Neural progenitor cell (in vitro differentiated cells): Measurements from ENCODE around the gene CLIC5. TPM values are rescaled to one million over a fixed set of nuclear protein-coding genes. Genes with fewer than 3 reads are reported as not detected.

Experiments
- DNase-seq: peaks from one replicate; pipeline ENCODE4 v3.0.0-alpha.2; 2016; ENCODE audit warnings: low spot score
- H2AFZ ChIP-seq: fragments of 200-600 bp; sonication (generic); replicated peaks from 2 replicates; pipeline ENCODE4 v1.6.1; 2016; ENCODE audit warnings: antibody characterized with exemption
- H3F3A ChIP-seq: fragments of 200-600 bp; sonication (generic); 2 replicates; pipeline ENCODE4 v1.6.1; 2016; ENCODE audit warnings: antibody characterized with exemption, low read depth
- H3K27ac ChIP-seq: fragments of 200-600 bp; sonication (generic); 2 replicates; pipeline ENCODE4 v1.5.1; 2016; ENCODE audit warnings: mild to moderate bottlenecking
- H3K27me3 ChIP-seq: fragments of 200-600 bp; sonication (generic); 2 replicates; pipeline ENCODE4 v1.6.1; 2016; ENCODE audit warnings: mild to moderate bottlenecking, moderate library complexity
- H3K36me3 ChIP-seq: fragments of 200-600 bp; sonication (generic); 2 replicates; pipeline ENCODE4 v1.5.1; 2016
- H3K4me1 ChIP-seq: fragments of 200-600 bp; sonication (generic); 2 replicates; pipeline ENCODE4 v1.6.1; 2016; ENCODE audit warnings: mixed run types
- H3K4me2 ChIP-seq: fragments of 200-600 bp; sonication (generic); 2 replicates; pipeline ENCODE4 v1.6.1; 2016
- H3K4me3 ChIP-seq: fragments of 200-600 bp; sonication (generic); 2 replicates; pipeline ENCODE4 v1.5.1; 2016
- H3K79me2 ChIP-seq: fragments of 200-600 bp; sonication (generic); 2 replicates; pipeline ENCODE4 v1.6.1; 2016; ENCODE audit warnings: low read depth
- H3K9ac ChIP-seq: fragments of 200-600 bp; sonication (generic); 2 replicates; pipeline ENCODE4 v1.6.1; 2016
- H3K9me3 ChIP-seq: fragments of 200-600 bp; sonication (generic); 2 replicates; pipeline ENCODE4 v1.5.1; 2016; ENCODE audit warnings: low read depth
- H4K20me1 ChIP-seq: fragments of 200-600 bp; sonication (generic); 2 replicates; pipeline ENCODE4 v1.6.1; 2016; ENCODE audit warnings: low read depth
- H3K27ac Mint-ChIP-seq: 3 replicates; pipeline ENCODE4 v1.8.0; 2021; ENCODE audit warnings: mixed read lengths
- H3K27me3 Mint-ChIP-seq: 2 replicates; pipeline ENCODE4 v1.8.0; 2022; ENCODE audit warnings: low read depth, mild to moderate bottlenecking, inconsistent platforms, moderate library complexity, mixed read lengths; ENCODE audit not compliant: insufficient read depth
- H3K36me3 Mint-ChIP-seq: 3 replicates; pipeline ENCODE4 v1.8.0; 2021; ENCODE audit warnings: mixed read lengths
- H3K4me1 Mint-ChIP-seq: 3 replicates; pipeline ENCODE4 v1.8.0; 2021; ENCODE audit warnings: mixed read lengths
- H3K4me3 Mint-ChIP-seq: 3 replicates; pipeline ENCODE4 v1.8.0; 2021; ENCODE audit warnings: mild to moderate bottlenecking, moderate library complexity, mixed read lengths
- H3K9me3 Mint-ChIP-seq: 3 replicates; pipeline ENCODE4 v1.8.0; 2020; ENCODE audit warnings: mixed read lengths
- EZH2 ChIP-seq: fragments of 200-600 bp; sonication (generic); IDR thresholded peaks from 2 replicates; pipeline ENCODE4 v1.6.1; 2017; ENCODE audit warnings: antibody characterized with exemption, mild to moderate bottlenecking, moderate library complexity
- EZH2phosphoT487 ChIP-seq: fragments of 200-600 bp; sonication (generic); IDR thresholded peaks from 2 replicates; pipeline ENCODE4 v1.6.1; 2017; ENCODE audit warnings: antibody characterized with exemption
- total RNA-seq: library from RNA; depleted of rRNA; stranded (reverse); fragments of >200 nt; gene quantifications from 2 replicates; pipeline ENCODE4 v1.2.3, GENCODE V29; 2015; ENCODE audit warnings: low replicate concordance
- TF ChIP-seq, protein P1 (sequence below): fragments of 200-600 bp; sonication (generic); IDR thresholded peaks from 2 replicates; pipeline ENCODE4 v1.5.1; 2017; ENCODE audit warnings: antibody characterized with exemption, mild to moderate bottlenecking

The CLIC5 gene
- total RNA-seq, 1 donor from 2014 or later, result not detected

DNA sequence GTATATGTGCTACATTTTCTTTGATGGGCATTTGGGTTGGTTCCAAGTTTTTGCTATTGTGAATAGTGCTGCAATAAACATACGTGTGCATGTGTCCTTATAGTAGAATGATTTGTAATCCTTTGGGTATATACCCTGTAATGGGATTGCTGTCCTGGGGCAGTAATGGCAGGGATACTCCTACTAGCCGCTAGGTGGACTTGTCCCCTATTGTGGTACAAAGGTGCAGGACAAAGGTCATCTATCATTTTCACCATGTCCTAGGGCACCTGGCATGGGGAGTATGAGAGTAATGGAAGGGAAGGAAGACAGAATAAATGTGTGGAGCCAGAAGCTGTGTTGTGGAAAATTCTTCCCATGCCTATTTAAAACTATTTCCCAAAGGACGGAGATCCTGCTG lies 174.6 kb downstream of the CLIC5 start:
- Mint-ChIP-seq H3K4me1 (peaks cover 4% of the 10 kb centered on the region), H3K36me3 (no peaks in the 10 kb centered on the region), H3K4me3 (no peak overlapping the region), H3K27ac (no peak overlapping the region), H3K9me3 (no peaks in the 10 kb centered on the region), H3K27me3 (peaks cover 7% of the 10 kb centered on the region)
- H4K20me1 ChIP-seq, result no peaks in the 10 kb centered on the region
- H2AFZ ChIP-seq, result no peak overlapping the region
- H3K4me2 ChIP-seq, result no peak overlapping the region
- H3K9ac ChIP-seq, result no peak overlapping the region
- no peak overlapping the region for H3K27ac ChIP-seq
- no peaks in the 10 kb centered on the region for H3F3A ChIP-seq
- no peak for DNase-seq
- TF ChIP-seq EZH2phosphoT487 (no peak), EZH2 (no peak)
- TF ChIP-seq, protein P1, sequence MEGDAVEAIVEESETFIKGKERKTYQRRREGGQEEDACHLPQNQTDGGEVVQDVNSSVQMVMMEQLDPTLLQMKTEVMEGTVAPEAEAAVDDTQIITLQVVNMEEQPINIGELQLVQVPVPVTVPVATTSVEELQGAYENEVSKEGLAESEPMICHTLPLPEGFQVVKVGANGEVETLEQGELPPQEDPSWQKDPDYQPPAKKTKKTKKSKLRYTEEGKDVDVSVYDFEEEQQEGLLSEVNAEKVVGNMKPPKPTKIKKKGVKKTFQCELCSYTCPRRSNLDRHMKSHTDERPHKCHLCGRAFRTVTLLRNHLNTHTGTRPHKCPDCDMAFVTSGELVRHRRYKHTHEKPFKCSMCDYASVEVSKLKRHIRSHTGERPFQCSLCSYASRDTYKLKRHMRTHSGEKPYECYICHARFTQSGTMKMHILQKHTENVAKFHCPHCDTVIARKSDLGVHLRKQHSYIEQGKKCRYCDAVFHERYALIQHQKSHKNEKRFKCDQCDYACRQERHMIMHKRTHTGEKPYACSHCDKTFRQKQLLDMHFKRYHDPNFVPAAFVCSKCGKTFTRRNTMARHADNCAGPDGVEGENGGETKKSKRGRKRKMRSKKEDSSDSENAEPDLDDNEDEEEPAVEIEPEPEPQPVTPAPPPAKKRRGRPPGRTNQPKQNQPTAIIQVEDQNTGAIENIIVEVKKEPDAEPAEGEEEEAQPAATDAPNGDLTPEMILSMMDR, result no peak
- no peaks in the 10 kb centered on the region for H3K27me3 ChIP-seq
- H3K9me3 ChIP-seq, result no peaks in the 10 kb centered on the region
- H3K79me2 ChIP-seq, result no peaks in the 10 kb centered on the region
- peaks cover 6% of the 10 kb centered on the region for H3K4me1 ChIP-seq
- no peak overlapping the region for H3K4me3 ChIP-seq
- H3K36me3 ChIP-seq, result no peaks in the 10 kb centered on the region

GRCh38 chr6:45838996-45839395 lies 176.7 kb downstream of the CLIC5 start:
- Histone ChIP-seq H3K4me3 (no peak overlapping the region), H3F3A (no peaks in the 10 kb centered on the region), H3K9me3 (no peaks in the 10 kb centered on the region), H3K9ac (no peak overlapping the region), H4K20me1 (no peaks in the 10 kb centered on the region), H3K27ac (no peak overlapping the region), H3K36me3 (no peaks in the 10 kb centered on the region), H3K4me1 (no peaks in the 10 kb centered on the region), H2AFZ (no peak overlapping the region), H3K27me3 (no peaks in the 10 kb centered on the region), H3K4me2 (no peak overlapping the region), H3K79me2 (no peaks in the 10 kb centered on the region)
- Mint-ChIP-seq H3K9me3 (no peaks in the 10 kb centered on the region), H3K4me3 (no peak overlapping the region), H3K4me1 (peaks cover 3% of the 10 kb centered on the region), H3K27me3 (peaks cover 7% of the 10 kb centered on the region), H3K27ac (no peak overlapping the region), H3K36me3 (no peaks in the 10 kb centered on the region)
- DNase-seq, result no peak
- TF ChIP-seq, protein P1, result no peak
- no peak for TF ChIP-seq EZH2
- TF ChIP-seq EZH2phosphoT487, result no peak

GRCh38 chr6:45838451-45838850 lies 177.2 kb downstream of the CLIC5 start:
- no peak overlapping the region for H3K4me2 ChIP-seq
- no peak overlapping the region for H3K27ac ChIP-seq
- H2AFZ ChIP-seq, result no peak overlapping the region
- H3K4me1 Mint-ChIP-seq, result peaks cover 3% of the 10 kb centered on the region
- no peaks in the 10 kb centered on the region for H3K79me2 ChIP-seq
- H3K9me3 Mint-ChIP-seq, result no peaks in the 10 kb centered on the region
- TF ChIP-seq, protein P1, result no peak
- TF ChIP-seq EZH2phosphoT487 (no peak), EZH2 (no peak)
- H3K9ac ChIP-seq, result no peak overlapping the region
- H3K36me3 Mint-ChIP-seq, result no peaks in the 10 kb centered on the region
- no peak overlapping the region for H3K4me3 Mint-ChIP-seq
- no peaks in the 10 kb centered on the region for H3K36me3 ChIP-seq
- no peaks in the 10 kb centered on the region for H3F3A ChIP-seq
- H3K4me1 ChIP-seq, result no peaks in the 10 kb centered on the region
- H3K27me3 ChIP-seq, result no peaks in the 10 kb centered on the region
- no peak for DNase-seq
- H3K9me3 ChIP-seq, result no peaks in the 10 kb centered on the region
- H3K27me3 Mint-ChIP-seq, result peaks cover 7% of the 10 kb centered on the region
- H3K27ac Mint-ChIP-seq, result no peak overlapping the region
- H4K20me1 ChIP-seq, result no peaks in the 10 kb centered on the region
- no peak overlapping the region for H3K4me3 ChIP-seq
